DND-41 (cell line): ENCODE results near the gene KSR2.

Experiments used
- EZH2 ChIP-seq: IDR thresholded peaks from 3 replicates; pipeline ENCODE4 v1.6.1; 2012; ENCODE audit warnings: borderline replicate concordance, low read depth, mild to moderate bottlenecking, moderate library complexity, low read length, inconsistent platforms; ENCODE audit not compliant: severe bottlenecking
- TF ChIP-seq, protein P1 (sequence below): IDR thresholded peaks from 2 replicates; pipeline ENCODE4 v1.5.1; 2012; ENCODE audit warnings: borderline replicate concordance, low read length, moderate library complexity, mild to moderate bottlenecking; ENCODE audit not compliant: poor library complexity, severe bottlenecking; ENCODE audit errors: extremely low read depth

DNA sequence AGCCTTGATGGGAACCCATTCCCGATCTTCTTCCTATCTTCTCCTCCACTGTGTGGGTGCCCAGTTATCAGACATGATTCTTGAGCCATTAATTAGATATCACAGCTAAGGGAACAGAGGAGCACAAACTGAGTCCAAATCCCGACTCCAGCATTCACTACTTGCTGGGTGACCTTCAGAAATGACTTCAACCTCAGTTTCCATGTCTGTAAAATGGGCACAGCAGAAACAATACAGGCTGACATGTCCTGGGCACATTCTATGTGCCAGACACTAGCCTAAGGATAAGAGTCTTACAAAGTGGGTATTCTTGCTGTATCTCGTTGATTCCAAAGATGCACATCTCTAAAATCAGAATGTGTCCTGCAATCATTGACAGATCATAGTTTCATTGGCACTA lies 478.7 kb downstream of the KSR2 start:
- TF ChIP-seq, protein P1, sequence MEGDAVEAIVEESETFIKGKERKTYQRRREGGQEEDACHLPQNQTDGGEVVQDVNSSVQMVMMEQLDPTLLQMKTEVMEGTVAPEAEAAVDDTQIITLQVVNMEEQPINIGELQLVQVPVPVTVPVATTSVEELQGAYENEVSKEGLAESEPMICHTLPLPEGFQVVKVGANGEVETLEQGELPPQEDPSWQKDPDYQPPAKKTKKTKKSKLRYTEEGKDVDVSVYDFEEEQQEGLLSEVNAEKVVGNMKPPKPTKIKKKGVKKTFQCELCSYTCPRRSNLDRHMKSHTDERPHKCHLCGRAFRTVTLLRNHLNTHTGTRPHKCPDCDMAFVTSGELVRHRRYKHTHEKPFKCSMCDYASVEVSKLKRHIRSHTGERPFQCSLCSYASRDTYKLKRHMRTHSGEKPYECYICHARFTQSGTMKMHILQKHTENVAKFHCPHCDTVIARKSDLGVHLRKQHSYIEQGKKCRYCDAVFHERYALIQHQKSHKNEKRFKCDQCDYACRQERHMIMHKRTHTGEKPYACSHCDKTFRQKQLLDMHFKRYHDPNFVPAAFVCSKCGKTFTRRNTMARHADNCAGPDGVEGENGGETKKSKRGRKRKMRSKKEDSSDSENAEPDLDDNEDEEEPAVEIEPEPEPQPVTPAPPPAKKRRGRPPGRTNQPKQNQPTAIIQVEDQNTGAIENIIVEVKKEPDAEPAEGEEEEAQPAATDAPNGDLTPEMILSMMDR: no peak
- no peak for TF ChIP-seq EZH2
